HEK293 (cell line): ENCODE results near the gene ATP11C.

Source experiments
- CTCF ChIA-PET: fragments of 350-600 bp; formaldehyde crosslinking; extraction: SDS; loops from one replicate; lab custom pipeline; 2021; ENCODE audit warnings: antibody characterized with exemption; lab: Yijun Ruan, JAX
- POLR2A ChIA-PET: fragments of 300-600 bp; formaldehyde crosslinking; extraction: SDS; loops from one replicate; lab custom pipeline; 2020; ENCODE audit warnings: antibody characterized with exemption, inconsistent platforms; lab: Yijun Ruan, JAX
- H3K27ac ChIP-seq: fragments of 200-500 bp; sonication (Bioruptor generic); 2 replicates; pipeline ENCODE4 v1.5.1; 2014; ENCODE audit warnings: low read depth, low read length, control low read depth, inconsistent platforms; ENCODE audit errors: extremely low read depth
- H3K36me3 ChIP-seq, 2 experiments: fragments of 200-500 bp in 1 of 2; sonication (Bioruptor generic) in 1 of 2; 1 replicate in 1 of 2; 2 replicates in 1 of 2; pipeline ENCODE4 v1.5.1; 2014 to 2017; ENCODE audit warnings: inconsistent platforms in 2 of 2, low read length in 2 of 2; ENCODE audit not compliant: control insufficient read depth in 2 of 2, insufficient read depth in 1 of 2
- H3K4me1 ChIP-seq: fragments of 200-500 bp; sonication (Bioruptor generic); 2 replicates; pipeline ENCODE4 v1.5.1; 2014; ENCODE audit warnings: mild to moderate bottlenecking, low read length, inconsistent platforms; ENCODE audit not compliant: control insufficient read depth, insufficient read depth
- H3K4me3 ChIP-seq: 2 replicates; pipeline ENCODE4 v1.5.1; 2011; ENCODE audit warnings: low read depth, mild to moderate bottlenecking, control low read depth, low read length, moderate library complexity
- H3K9me3 ChIP-seq: fragments of 200-500 bp; sonication (Bioruptor generic); 2 replicates; pipeline ENCODE4 v1.5.1; 2014; ENCODE audit warnings: low read depth, low read length, inconsistent platforms; ENCODE audit not compliant: control insufficient read depth, insufficient read depth
- BCL11B ChIP-seq: fragments of 450-650 bp; formaldehyde crosslinking; IDR thresholded peaks from 2 replicates; pipeline ENCODE4 v1.5.1; 2016; ENCODE audit warnings: low read depth, missing biosample characterization, missing genetic modification characterization
- KLF1 ChIP-seq: fragments of 450-650 bp; formaldehyde crosslinking; IDR thresholded peaks from 2 replicates; pipeline ENCODE4 v1.5.1; 2016; ENCODE audit warnings: missing biosample characterization, missing genetic modification characterization
- ZFHX2 ChIP-seq: fragments of 450-650 bp; formaldehyde crosslinking; conservative IDR thresholded peaks from 2 replicates; pipeline ENCODE4 v1.5.1; 2016; ENCODE audit warnings: missing biosample characterization, missing genetic modification characterization
- ZNF121 ChIP-seq: fragments of 450-650 bp; formaldehyde crosslinking; IDR thresholded peaks from 2 replicates; pipeline ENCODE4 v1.5.1; 2016; ENCODE audit warnings: missing biosample characterization, missing genetic modification characterization
- TF ChIP-seq, protein P1 (sequence below): fragments of 450-650 bp; formaldehyde crosslinking; IDR thresholded peaks from 2 replicates; pipeline ENCODE4 v1.5.1; 2016; ENCODE audit warnings: missing biosample characterization, missing genetic modification characterization, borderline replicate concordance
- TF ChIP-seq, protein P2 (sequence below): fragments of 450-650 bp; formaldehyde crosslinking; IDR thresholded peaks from 2 replicates; pipeline ENCODE4 v1.5.1; 2017; ENCODE audit warnings: missing biosample characterization, missing genetic modification characterization
- TF ChIP-seq, protein P3 (sequence below): fragments of 450-650 bp; formaldehyde crosslinking; IDR thresholded peaks from 2 replicates; pipeline ENCODE4 v1.5.1; 2016; ENCODE audit warnings: missing biosample characterization, missing genetic modification characterization, low read depth
- TF ChIP-seq, protein P4 (sequence below): fragments of 450-650 bp; formaldehyde crosslinking; IDR thresholded peaks from 2 replicates; pipeline ENCODE4 v1.5.1; 2017; ENCODE audit warnings: missing biosample characterization, missing genetic modification characterization
- TF ChIP-seq, protein P5 (sequence below): fragments of 450-650 bp; formaldehyde crosslinking; IDR thresholded peaks from 2 replicates; pipeline ENCODE4 v1.5.1; 2017; ENCODE audit warnings: missing biosample characterization, missing genetic modification characterization

ATP11C gene

DNA sequence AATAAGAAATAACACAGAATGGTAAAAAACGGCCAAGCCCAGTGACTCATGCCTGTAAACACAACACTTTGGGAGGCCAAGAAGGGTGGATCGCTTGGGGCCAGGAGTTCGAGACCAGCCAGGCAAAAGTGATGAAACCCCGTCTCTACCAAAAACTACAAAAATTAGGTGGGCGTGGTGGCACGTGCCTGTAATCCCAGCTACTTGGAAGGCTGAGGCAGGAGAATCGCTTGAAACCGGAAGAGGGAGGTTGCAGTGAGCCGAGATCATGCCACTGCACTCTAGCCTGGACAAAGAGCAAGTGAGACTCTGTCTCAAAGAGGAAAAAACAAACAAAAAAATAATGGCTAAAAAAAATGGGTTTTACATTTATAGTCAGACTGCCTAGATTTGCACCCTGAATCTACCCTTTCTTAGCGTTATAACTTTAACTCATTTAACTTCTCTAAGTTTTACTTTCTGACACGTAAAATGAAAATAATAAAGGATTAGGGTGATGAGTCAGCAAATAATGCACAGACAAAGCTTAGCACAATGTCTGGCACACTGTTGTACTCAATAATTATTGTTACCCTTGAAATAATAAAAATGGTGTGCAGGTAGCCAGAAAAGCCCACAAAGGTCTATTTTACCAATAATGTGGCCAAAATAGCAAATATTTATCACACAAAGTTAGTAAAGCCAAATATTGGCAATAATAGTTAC is 55.0 kb downstream of the ATP11C start:
- CTCF ChIA-PET: interaction anchor here (0.6 kb wide), 1 partner anchor 11 kb away, joined by 3 read pairs; no protein-coding TSS in a partner anchor
- TF ChIP-seq KLF1 (tag by site-specific recombination) (peak; percentile 30; the same call in 1 of the 2 replicates), BCL11B (no peak), ZFHX2 (tag by site-specific recombination) (0 out of 2 replicates have a peak, but pooled peaks have one; percentile 15)
- TF ChIP-seq, protein P1, sequence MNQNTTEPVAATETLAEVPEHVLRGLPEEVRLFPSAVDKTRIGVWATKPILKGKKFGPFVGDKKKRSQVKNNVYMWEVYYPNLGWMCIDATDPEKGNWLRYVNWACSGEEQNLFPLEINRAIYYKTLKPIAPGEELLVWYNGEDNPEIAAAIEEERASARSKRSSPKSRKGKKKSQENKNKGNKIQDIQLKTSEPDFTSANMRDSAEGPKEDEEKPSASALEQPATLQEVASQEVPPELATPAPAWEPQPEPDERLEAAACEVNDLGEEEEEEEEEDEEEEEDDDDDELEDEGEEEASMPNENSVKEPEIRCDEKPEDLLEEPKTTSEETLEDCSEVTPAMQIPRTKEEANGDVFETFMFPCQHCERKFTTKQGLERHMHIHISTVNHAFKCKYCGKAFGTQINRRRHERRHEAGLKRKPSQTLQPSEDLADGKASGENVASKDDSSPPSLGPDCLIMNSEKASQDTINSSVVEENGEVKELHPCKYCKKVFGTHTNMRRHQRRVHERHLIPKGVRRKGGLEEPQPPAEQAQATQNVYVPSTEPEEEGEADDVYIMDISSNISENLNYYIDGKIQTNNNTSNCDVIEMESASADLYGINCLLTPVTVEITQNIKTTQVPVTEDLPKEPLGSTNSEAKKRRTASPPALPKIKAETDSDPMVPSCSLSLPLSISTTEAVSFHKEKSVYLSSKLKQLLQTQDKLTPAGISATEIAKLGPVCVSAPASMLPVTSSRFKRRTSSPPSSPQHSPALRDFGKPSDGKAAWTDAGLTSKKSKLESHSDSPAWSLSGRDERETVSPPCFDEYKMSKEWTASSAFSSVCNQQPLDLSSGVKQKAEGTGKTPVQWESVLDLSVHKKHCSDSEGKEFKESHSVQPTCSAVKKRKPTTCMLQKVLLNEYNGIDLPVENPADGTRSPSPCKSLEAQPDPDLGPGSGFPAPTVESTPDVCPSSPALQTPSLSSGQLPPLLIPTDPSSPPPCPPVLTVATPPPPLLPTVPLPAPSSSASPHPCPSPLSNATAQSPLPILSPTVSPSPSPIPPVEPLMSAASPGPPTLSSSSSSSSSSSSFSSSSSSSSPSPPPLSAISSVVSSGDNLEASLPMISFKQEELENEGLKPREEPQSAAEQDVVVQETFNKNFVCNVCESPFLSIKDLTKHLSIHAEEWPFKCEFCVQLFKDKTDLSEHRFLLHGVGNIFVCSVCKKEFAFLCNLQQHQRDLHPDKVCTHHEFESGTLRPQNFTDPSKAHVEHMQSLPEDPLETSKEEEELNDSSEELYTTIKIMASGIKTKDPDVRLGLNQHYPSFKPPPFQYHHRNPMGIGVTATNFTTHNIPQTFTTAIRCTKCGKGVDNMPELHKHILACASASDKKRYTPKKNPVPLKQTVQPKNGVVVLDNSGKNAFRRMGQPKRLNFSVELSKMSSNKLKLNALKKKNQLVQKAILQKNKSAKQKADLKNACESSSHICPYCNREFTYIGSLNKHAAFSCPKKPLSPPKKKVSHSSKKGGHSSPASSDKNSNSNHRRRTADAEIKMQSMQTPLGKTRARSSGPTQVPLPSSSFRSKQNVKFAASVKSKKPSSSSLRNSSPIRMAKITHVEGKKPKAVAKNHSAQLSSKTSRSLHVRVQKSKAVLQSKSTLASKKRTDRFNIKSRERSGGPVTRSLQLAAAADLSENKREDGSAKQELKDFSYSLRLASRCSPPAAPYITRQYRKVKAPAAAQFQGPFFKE: no peak
- TF ChIP-seq, protein P2, sequence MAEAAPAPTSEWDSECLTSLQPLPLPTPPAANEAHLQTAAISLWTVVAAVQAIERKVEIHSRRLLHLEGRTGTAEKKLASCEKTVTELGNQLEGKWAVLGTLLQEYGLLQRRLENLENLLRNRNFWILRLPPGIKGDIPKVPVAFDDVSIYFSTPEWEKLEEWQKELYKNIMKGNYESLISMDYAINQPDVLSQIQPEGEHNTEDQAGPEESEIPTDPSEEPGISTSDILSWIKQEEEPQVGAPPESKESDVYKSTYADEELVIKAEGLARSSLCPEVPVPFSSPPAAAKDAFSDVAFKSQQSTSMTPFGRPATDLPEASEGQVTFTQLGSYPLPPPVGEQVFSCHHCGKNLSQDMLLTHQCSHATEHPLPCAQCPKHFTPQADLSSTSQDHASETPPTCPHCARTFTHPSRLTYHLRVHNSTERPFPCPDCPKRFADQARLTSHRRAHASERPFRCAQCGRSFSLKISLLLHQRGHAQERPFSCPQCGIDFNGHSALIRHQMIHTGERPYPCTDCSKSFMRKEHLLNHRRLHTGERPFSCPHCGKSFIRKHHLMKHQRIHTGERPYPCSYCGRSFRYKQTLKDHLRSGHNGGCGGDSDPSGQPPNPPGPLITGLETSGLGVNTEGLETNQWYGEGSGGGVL (tag by site-specific recombination): no peak
- TF ChIP-seq, protein P3, sequence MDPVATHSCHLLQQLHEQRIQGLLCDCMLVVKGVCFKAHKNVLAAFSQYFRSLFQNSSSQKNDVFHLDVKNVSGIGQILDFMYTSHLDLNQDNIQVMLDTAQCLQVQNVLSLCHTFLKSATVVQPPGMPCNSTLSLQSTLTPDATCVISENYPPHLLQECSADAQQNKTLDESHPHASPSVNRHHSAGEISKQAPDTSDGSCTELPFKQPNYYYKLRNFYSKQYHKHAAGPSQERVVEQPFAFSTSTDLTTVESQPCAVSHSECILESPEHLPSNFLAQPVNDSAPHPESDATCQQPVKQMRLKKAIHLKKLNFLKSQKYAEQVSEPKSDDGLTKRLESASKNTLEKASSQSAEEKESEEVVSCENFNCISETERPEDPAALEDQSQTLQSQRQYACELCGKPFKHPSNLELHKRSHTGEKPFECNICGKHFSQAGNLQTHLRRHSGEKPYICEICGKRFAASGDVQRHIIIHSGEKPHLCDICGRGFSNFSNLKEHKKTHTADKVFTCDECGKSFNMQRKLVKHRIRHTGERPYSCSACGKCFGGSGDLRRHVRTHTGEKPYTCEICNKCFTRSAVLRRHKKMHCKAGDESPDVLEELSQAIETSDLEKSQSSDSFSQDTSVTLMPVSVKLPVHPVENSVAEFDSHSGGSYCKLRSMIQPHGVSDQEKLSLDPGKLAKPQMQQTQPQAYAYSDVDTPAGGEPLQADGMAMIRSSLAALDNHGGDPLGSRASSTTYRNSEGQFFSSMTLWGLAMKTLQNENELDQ: peak; percentile 92
- TF ChIP-seq, protein P4, sequence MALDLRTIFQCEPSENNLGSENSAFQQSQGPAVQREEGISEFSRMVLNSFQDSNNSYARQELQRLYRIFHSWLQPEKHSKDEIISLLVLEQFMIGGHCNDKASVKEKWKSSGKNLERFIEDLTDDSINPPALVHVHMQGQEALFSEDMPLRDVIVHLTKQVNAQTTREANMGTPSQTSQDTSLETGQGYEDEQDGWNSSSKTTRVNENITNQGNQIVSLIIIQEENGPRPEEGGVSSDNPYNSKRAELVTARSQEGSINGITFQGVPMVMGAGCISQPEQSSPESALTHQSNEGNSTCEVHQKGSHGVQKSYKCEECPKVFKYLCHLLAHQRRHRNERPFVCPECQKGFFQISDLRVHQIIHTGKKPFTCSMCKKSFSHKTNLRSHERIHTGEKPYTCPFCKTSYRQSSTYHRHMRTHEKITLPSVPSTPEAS: no peak
- POLR2A ChIA-PET: no interaction called here
- no peak overlapping the region for H3K27ac ChIP-seq
- H3K9me3 ChIP-seq: no peaks in the 10 kb centered on the region
- H3K4me3 ChIP-seq: no peak overlapping the region
- H3K4me1 ChIP-seq: peaks cover 4% of the 10 kb centered on the region; the same call in 1 of the 2 replicates
- no peaks in the 10 kb centered on the region for H3K36me3 ChIP-seq

DNA sequence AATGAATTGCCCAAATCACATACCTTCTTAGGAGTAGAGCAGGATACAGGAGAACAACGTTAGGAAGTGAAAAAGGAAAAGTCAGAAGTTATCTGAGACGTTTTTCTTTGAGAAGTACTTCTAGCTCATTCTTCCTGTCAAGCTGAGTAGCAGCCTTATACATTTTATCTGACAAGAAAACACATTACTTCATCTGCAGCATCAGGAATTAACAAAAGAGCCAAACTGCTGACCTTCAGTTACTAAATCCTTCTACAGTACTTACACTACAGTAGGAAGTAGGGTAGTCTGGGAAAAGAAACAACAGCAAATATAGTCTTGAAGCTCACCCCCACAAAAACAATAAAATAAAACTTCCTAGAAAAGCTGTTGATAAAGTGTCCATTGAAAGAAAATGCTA is 57.0 kb downstream of the ATP11C start:
- TF ChIP-seq ZNF121 (tag by site-specific recombination): no peak
- TF ChIP-seq, protein P5, sequence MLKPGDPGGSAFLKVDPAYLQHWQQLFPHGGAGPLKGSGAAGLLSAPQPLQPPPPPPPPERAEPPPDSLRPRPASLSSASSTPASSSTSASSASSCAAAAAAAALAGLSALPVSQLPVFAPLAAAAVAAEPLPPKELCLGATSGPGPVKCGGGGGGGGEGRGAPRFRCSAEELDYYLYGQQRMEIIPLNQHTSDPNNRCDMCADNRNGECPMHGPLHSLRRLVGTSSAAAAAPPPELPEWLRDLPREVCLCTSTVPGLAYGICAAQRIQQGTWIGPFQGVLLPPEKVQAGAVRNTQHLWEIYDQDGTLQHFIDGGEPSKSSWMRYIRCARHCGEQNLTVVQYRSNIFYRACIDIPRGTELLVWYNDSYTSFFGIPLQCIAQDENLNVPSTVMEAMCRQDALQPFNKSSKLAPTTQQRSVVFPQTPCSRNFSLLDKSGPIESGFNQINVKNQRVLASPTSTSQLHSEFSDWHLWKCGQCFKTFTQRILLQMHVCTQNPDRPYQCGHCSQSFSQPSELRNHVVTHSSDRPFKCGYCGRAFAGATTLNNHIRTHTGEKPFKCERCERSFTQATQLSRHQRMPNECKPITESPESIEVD (tag by site-specific recombination): peak; percentile 41; the same call in 1 of the 2 replicates
- Histone ChIP-seq H3K9me3 (no peaks in the 10 kb centered on the region), H3K27ac (no peak overlapping the region), H3K4me1 (no peaks in the 10 kb centered on the region), H3K4me3 (no peak overlapping the region), H3K36me3 (no peaks in the 10 kb centered on the region)
- ChIA-PET CTCF (interaction anchor here (0.6 to 0.9 kb wide), 2 partner anchors 11 to 28 kb away, joined by 3 read pairs; no protein-coding TSS in a partner anchor), POLR2A (no interaction called here)
